T1000 (cell line): ENCODE results near the gene NCDN.
"Not testable (repeated sequence)": the region's sequence is repeated elsewhere in the genome, so short reads cannot be mapped to it uniquely, and the experiment has no call there.

ENCODE experiments used
- DNase-seq: peaks from one replicate; lab custom pipeline; 2025; ENCODE audit warnings: mixed read lengths; lab: John Stamatoyannopoulos, UW

The NCDN gene

GRCh38 chr1:35569936-35570335 is 12.3 kb downstream of the NCDN start:
- no peak for DNase-seq

DNA sequence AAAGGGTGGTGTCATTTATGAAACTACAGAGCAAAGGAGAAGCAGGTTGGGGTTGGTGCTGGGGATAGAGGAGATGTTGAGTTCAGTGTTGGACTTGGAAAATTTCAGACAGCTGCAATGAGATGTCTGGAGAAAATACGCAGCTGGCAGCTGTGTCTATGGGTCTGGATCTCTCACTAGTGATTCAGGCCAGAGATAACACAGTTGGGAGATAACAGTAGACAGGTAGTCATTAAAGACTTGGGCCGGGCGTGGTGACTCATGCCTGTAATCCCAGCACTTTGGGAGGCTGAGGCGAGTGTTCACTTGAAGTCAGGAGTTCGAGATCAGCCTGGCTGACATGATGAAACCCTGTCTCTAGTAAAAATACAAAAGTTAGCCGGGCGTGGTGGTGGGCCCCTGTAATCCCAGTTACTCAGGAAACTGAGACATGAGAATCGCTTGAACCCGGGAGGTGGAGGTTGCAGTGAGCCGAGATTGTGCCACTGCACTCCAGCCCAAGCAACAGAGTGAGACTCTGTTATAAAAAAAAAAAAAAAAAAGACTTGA is 13.1 kb downstream of the NCDN start:
- no peak for DNase-seq

DNA sequence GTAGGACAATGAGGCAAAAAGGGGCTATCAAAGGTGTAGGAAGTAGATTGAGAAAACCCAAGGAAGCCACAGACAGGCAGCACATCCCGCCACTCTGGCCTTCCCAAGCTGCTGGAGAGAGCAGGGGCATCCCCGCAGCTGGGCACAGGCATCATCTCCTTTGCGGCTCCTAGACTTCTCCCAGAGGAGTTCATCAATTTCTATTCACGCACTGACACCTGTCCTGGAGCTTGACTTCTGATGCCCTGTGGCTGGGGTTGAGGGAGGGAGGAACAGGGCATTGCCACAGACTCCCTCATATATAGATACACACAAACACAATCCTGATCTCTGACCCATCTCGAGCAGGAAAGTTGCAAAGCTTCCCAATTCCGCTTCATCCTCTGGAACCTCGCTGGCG is 13.7 kb downstream of the NCDN start:
- no peak for DNase-seq

- no peak for DNase-seq
Measured at GRCh38 chr1:35572296-35572695, 14.7 kb downstream of the NCDN start.

DNA sequence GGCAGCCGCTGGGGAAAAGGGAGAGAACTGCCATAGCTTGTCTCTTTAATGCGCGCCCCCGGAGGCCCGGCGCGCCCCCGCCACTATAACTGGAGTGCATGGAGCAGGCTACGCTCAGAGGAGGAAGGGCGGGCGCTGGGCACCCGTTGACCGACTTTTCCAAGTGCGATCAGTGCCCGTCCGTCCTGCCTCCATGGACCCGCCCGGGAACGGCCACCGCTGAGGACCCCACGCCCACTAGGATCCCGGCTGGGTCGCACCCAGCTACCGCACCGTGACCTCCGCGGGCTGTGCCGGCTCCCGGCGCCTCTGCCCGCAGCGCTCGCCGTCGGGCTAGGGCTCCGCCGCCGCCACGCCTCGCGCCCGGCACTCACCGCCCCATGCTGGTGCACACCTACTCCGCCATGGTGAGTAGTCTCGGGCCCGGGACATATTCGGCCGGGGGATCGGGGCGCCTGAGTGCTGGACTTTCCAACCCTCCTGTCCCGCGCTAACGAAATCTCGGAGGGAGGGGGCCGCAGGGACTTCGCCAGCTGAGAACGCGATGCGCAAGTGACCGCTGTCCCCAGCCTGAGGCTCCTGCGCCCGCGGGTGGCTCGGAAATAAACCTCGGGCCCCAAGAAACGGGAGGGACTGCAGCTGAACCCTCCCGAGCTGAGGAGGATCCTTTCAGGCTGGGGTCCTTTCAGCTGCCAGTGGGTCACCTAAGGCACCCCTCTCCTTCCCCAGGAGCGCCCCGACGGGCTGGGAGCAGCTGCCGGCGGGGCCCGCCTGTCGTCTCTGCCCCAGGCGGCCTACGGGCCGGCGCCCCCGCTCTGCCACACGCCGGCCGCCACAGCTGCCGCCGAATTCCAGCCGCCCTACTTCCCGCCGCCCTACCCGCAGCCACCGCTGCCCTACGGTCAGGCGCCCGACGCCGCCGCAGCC is 15.9 kb downstream of the NCDN start, which contains the start of gene TFAP2E:
TFAP2E (plus strand) TSS at position 117 of the 927 bp plus-strand sequence; CDS start at position 381, 264 bp downstream.
- no peak for DNase-seq

DNA sequence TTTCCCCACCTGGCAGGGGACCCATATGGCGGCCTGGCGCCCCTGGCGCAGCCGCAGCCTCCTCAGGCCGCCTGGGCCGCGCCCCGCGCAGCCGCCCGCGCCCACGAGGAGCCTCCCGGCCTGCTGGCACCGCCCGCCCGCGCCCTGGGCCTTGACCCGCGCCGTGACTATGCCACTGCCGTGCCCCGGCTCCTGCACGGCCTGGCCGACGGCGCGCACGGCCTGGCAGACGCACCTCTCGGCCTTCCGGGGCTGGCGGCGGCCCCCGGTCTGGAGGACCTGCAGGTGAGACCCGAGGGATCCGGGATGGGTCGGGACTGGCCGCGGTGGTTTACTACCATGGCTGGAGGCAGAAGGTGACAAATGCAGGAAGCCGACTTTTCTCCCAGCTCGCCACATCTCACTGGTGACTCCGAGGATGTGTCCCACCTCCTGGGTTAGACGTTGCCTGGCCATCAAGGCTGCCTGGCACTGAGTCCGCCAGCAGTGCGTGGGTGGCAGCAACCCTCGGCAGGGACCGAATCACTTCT is 16.6 kb downstream of the NCDN start:
- no peak for DNase-seq

DNA sequence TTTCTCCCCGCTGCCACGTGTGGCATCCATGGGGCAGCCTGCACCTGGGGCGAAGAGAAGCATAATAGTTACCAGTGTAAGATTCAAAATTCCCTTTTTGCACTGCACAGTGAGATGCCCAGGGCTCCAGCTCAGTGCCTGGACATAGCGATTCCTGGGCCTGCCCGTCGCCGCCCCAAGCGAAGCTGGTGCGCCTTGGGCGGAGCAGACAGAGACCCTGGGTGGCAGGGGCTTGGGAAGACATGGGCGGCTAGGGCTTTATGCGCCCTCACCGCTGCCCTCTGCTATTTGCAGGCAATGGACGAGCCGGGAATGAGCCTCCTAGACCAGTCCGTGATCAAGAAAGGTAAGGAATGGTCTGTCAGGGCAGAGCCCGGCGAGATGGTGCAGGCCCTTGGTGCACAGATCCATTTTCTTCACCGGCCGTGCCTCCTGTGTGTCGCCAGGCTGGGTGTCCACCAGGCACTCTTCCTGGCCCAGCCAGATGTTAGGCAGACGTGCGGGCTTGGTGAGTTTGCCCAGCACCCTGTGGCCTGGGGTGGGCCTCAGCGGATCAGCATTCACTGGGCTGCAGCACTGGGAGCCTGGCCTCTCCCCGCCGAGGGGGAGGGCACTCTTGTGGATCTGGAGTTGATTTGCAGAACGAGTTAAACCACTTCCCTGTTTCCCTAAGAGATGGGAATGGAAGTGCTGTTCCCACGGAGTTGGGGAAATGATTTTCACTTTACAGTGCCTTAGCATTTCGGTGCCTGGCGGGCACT is 17.2 kb downstream of the NCDN start:
- no peak for DNase-seq

GRCh38 chr1:35575416-35575958 is 17.9 kb downstream of the NCDN start:
- no peak for DNase-seq

DNA sequence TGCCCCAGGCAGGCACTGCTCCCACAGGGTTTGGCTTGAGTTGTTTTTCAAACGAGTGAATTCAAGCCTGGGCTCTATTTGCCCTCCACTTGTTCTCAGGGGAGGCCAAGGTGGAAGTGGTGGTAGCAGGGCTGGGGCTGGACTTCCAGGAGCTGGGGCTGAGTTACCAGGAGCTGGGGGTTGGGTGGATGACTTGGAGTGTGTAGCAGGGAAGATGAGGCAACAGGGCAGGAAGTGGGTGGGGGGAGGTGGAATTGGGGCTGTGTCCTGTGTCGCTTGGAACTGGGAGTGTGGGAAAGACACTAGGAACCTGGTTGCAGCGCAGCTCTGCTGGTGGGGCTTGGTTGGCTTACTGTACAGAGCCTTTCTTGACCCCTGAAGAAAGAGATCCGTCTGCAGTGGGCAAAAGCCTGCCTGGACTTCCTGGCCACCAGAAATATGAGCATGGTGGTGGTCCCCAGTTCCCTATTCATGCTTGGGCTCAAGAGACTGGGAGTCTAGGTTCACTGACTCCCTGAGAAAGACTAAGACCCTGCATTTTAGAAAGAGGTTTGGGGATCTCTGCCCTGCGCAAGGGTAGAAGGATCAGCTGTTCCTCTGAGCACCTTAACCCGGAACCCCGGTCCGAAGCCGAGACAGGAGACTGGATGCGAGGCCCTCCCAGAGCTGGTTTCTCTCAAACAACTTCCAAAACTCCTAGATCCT is 18.6 kb downstream of the NCDN start:
- no peak for DNase-seq

DNA sequence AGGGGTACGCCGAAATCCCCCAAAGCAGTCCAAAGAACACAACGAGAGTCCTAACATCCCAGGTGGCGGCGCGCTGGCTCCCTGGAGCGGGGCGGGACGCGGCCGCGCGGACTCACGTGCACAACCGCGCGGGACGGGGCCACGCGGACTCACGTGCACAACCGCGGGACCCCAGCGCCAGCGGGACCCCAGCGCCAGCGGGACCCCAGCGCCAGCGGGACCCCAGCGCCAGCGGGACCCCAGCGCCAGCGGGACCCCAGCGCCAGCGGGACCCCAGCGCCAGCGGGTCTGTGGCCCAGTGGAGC is 19.1 kb downstream of the NCDN start:
- not testable (repeated sequence) for DNase-seq

DNA sequence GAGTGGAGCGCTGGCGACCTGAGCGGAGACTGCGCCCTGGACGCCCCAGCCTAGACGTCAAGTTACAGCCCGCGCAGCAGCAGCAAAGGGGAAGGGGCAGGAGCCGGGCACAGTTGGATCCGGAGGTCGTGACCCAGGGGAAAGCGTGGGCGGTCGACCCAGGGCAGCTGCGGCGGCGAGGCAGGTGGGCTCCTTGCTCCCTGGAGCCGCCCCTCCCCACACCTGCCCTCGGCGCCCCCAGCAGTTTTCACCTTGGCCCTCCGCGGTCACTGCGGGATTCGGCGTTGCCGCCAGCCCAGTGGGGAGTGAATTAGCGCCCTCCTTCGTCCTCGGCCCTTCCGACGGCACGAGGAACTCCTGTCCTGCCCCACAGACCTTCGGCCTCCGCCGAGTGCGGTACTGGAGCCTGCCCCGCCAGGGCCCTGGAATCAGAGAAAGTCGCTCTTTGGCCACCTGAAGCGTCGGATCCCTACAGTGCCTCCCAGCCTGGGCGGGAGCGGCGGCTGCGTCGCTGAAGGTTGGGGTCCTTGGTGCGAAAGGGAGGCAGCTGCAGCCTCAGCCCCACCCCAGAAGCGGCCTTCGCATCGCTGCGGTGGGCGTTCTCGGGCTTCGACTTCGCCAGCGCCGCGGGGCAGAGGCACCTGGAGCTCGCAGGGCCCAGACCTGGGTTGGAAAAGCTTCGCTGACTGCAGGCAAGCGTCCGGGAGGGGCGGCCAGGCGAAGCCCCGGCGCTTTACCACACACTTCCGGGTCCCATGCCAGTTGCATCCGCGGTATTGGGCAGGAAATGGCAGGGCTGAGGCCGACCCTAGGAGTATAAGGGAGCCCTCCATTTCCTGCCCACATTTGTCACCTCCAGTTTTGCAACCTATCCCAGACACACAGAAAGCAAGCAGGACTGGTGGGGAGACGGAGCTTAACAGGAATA is 19.7 kb downstream of the NCDN start:
- DNase-seq = no peak

- no peak for DNase-seq
Measured at GRCh38 chr1:35580949-35581388, 23.4 kb downstream of the NCDN start.

DNA sequence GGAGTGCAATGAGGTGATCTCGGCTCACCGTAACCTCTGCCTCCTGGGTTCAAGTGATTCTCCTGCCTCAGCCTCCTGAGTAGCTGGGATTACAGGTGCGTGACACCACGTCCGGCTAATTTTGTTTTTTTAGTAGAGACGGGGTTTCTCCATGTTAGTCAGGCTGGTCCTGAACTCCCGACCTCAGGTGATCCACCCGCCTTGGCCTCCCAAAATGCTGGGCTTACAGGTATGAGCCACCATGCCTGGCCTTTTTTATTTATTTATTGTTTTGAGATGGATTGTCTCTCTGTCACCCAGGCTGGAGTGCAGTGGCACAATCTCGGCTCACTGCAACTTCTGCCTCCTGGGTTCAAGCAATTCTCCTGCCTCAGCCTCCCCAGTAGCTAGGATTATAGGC is 24.0 kb downstream of the NCDN start:
- not testable (repeated sequence) for DNase-seq

DNA sequence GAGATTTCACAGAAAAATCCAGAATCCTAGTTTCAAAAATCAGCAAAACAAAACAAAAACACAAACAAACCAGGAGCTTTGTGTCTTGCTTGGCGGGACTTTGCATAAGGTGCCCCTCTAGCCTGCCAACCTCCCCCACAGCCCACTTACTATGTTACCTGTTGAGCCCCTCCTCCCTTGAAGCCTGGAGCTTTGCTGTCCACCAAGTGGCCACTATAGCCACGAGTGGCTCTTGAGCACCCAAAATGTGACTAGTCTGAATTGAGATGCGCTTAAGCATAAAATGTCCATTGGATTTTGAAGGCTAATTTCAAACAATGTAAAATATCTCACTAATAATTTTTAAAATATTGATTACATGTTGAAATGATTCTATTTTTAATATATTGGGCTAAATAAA is 27.7 kb downstream of the NCDN start:
- DNase-seq = no peak

GRCh38 chr1:35585805-35586204 is 28.2 kb downstream of the NCDN start:
- DNase-seq = not testable (repeated sequence)

DNA sequence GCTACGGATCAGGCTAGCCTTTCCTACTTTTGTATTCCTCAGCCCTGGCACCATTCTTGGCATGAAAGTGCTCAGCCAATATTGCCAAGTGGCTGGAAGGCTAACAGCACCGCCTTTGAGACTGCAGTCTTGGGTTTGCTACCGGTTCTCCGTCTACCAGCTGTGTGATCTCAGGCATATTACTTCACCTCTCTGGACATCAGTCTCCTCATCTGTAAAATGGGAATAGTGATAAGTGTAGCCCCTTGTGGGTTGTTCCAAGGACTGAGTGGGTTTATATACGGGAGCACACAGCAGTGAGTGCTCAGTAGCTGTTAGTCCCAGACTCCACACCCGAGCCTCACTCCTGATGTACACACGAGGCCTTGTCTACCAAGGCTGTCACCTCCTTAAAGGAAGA is 29.2 kb downstream of the NCDN start:
- DNase-seq = no peak

DNA sequence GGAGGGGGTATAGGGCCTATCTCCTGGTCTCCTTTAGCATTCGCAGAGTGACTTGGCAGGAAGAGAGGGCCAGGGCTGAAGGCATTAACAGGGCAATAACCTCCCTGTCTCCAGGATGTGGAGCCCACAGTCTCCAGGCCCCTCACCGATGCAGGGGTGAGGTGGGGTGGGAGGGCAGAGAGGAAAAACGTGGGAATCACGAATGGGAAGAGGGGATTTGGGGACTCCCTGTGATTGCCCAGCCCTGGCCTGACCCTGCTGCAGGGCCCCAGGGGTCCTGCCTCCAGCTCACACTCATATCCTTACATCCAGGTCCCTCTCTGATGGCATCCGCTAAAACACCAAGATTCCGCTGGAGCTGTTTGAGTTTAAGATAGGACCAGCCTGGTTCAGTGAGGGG is 30.1 kb downstream of the NCDN start:
- DNase-seq = no peak

- DNase-seq = no peak
Measured at GRCh38 chr1:35588197-35588910, 30.8 kb downstream of the NCDN start.

GRCh38 chr1:35589516-35590427 is 32.2 kb downstream of the NCDN start:
- no peak for DNase-seq
